GM13977 (cell line): ENCODE measurements around the gene RB1.

Experiments
- DNase-seq: peaks from one replicate; pipeline ENCODE4 v3.0.0; 2012; ENCODE audit warnings: low spot score
- in situ Hi-C: fragments of 300-500 bp; cut with MboI; formaldehyde crosslinking; loops from one replicate; pipeline ENCODE4 v1.12.0; 2022; ENCODE audit warnings: low sequenced_read_pairs, low pct_unique_long_range_greater_than_20kb, mixed read lengths, inconsistent platforms; ENCODE audit not compliant: unreplicated experiment
- TF ChIP-seq, protein P1 (sequence below): IDR thresholded peaks from 2 replicates; pipeline ENCODE4 v1.5.1; 2012; ENCODE audit warnings: mild to moderate bottlenecking, control low read depth; ENCODE audit not compliant: insufficient read depth; ENCODE audit errors: extremely low read depth, missing control alignments

RB1 gene

GRCh38 chr13:48476686-48477085, 173.1 kb downstream of the RB1 start:
- DNase-seq, result no peak
- in situ Hi-C loops, result no loop called here
- TF ChIP-seq, protein P1, sequence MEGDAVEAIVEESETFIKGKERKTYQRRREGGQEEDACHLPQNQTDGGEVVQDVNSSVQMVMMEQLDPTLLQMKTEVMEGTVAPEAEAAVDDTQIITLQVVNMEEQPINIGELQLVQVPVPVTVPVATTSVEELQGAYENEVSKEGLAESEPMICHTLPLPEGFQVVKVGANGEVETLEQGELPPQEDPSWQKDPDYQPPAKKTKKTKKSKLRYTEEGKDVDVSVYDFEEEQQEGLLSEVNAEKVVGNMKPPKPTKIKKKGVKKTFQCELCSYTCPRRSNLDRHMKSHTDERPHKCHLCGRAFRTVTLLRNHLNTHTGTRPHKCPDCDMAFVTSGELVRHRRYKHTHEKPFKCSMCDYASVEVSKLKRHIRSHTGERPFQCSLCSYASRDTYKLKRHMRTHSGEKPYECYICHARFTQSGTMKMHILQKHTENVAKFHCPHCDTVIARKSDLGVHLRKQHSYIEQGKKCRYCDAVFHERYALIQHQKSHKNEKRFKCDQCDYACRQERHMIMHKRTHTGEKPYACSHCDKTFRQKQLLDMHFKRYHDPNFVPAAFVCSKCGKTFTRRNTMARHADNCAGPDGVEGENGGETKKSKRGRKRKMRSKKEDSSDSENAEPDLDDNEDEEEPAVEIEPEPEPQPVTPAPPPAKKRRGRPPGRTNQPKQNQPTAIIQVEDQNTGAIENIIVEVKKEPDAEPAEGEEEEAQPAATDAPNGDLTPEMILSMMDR, result no peak

DNA sequence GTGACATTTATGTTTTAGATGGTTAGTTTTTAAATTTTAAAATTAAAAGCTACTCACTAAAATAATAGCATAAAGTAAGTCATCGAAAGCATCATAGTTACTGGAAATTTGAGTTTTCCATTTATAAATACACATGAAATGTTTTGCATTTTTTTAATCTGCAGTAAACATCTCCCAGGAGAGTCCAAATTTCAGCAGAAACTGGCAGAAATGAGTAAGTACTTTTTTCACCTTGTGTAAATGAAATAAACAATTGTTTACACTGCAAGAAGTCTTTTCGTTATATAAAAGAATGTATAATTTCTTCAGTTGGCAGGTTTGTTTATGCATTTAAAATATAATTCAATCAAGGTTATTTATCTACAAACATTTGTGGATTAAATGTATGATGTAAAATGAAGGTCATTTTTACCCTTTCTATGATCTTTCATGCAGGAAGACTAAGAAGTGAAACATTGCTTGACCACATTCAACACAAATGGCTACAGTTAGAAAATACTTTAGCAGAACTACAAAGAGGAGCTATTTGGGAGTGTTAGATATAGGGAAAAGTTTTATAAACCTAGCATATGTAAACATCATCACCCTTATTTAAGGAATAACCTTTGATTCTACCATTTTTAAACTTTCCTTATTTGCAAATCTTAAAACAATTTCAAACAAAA, 173.8 kb downstream of the RB1 start:
- in situ Hi-C loops, result no loop called here
- TF ChIP-seq, protein P1, result no peak
- DNase-seq, result no peak

DNA sequence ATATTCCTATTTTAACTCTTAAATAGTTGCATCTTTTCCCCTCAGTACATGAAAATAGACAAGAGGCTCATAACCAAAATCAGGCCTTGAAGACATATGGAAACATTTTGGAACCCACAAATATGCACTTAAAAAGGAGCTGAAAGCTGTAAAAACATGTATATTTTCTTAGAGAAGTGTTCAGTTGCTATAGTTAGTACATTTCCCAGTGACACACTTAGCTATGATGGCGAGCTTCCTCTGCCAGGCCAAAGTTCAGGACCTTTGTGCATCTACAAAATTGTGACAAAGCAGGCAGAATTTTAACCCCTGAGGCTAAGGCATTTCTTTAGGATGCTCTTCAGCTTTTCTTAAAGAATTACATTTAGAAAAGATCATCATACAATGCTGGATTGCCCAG, 174.8 kb downstream of the RB1 start:
- in situ Hi-C loops, result no loop called here
- DNase-seq, result no peak
- TF ChIP-seq, protein P1, result no peak

DNA sequence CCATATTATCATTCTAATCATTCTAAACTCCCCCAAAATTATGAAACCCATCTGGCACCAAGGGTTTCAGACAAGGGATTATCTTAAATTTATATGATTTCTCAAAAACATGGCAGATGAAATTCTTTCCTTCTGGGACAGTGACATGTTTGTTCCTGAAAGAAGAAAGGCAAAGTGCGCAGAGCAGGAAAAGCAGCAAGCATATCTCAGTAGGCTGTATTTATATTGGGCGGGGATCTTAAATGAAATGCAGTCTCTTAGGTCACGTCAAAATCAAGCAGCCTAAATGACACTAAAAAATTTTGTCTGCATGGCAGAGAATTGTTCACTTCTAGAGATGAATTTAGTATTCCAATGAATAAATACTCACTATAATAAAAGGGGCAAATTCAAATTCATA, 180.0 kb downstream of the RB1 start:
- DNase-seq, result no peak
- in situ Hi-C loops, result no loop called here
- TF ChIP-seq, protein P1, result no peak

DNA sequence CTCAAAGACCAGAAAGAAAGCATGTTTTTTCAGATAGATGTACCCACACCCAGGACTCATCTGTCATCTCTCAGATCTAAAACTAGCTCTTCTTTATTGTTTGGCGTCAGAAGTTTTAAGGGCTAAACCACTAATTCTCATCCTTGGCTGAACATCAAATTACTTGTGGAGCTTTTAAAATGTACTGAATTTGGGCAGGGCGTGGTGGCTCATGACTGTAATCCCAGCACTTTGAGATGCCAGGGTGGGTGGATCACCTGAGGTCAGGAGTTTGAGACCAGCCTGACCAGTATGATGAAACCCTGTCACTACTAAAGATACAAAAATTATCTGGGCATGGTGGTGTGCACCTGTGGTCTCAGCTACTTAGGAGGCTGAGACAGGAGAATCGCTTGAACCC, 181.9 kb downstream of the RB1 start:
- in situ Hi-C loops, result no loop called here
- TF ChIP-seq, protein P1, result no peak
- no peak for DNase-seq

GRCh38 chr13:48486362-48486761, 182.8 kb downstream of the RB1 start:
- in situ Hi-C loops, result no loop called here
- TF ChIP-seq, protein P1, result no peak
- no peak for DNase-seq
